ENCODE measurements around the gene MICALL2.

MICALL2 gene

GRCh38 chr7:1395211-1396070, 63.8 kb downstream of the MICALL2 start:
- no peaks in the 10 kb centered on the region for H3K79me2 ChIP-seq (ENCODE audit: control insufficient read depth, low read length)
- no peak overlapping the region for H3K4me3 ChIP-seq (ENCODE audit: low read length)
- H4K20me1 ChIP-seq (ENCODE audit: control insufficient read depth, insufficient read depth, low read depth, low read length) = no peaks in the 10 kb centered on the region
- 0 out of 2 replicates have a peak, but pooled peaks cover 3% of the 10 kb centered on the region for H3K27me3 ChIP-seq (ENCODE audit: control insufficient read depth, low read length)
- H3K9me2 ChIP-seq (replicated peaks; ENCODE audit: control insufficient read depth, low read length) = no peaks in the 10 kb centered on the region
- no peaks in the 10 kb centered on the region for H3K4me1 ChIP-seq (ENCODE audit: control insufficient read depth, low read length)
- peaks cover 4% of the 10 kb centered on the region; the same call in 1 of the 2 replicates for H3K9me3 ChIP-seq (ENCODE audit: control insufficient read depth, insufficient read depth, low read length)
- H3K36me3 ChIP-seq (ENCODE audit: control insufficient read depth, low read length) = no peaks in the 10 kb centered on the region
- TF ChIP-seq CTCF (IDR thresholded peaks at IDR 0.05; ENCODE audit: low read depth, low read length, poor library complexity, severe bottlenecking) (no peak), EZH2phosphoT487 (IDR thresholded peaks at IDR 0.05; ENCODE audit: borderline replicate concordance, low read length) (no peak)
- H3K27ac ChIP-seq (ENCODE audit: low read depth, low read length) = no peak overlapping the region
- H3K4me2 ChIP-seq (ENCODE audit: low read length) = no peak overlapping the region
- H3F3A ChIP-seq (ENCODE audit: control insufficient read depth, insufficient read depth) = no peaks in the 10 kb centered on the region

GRCh38 chr7:1394371-1394770, 64.9 kb downstream of the MICALL2 start:
- Histone ChIP-seq H3K9me3 (ENCODE audit: control insufficient read depth, insufficient read depth, low read length) (peaks cover 4% of the 10 kb centered on the region; the same call in 1 of the 2 replicates), H3K27ac (ENCODE audit: low read depth, low read length) (no peak overlapping the region), H3K79me2 (ENCODE audit: control insufficient read depth, low read length) (no peaks in the 10 kb centered on the region), H4K20me1 (ENCODE audit: control insufficient read depth, insufficient read depth, low read depth, low read length) (no peaks in the 10 kb centered on the region), H3F3A (ENCODE audit: control insufficient read depth, insufficient read depth) (no peaks in the 10 kb centered on the region), H3K27me3 (ENCODE audit: control insufficient read depth, low read length) (0 out of 2 replicates have a peak, but pooled peaks cover 3% of the 10 kb centered on the region), H3K36me3 (ENCODE audit: control insufficient read depth, low read length) (no peaks in the 10 kb centered on the region), H3K4me3 (ENCODE audit: low read length) (no peak overlapping the region), H3K4me1 (ENCODE audit: control insufficient read depth, low read length) (no peaks in the 10 kb centered on the region), H3K4me2 (ENCODE audit: low read length) (no peak overlapping the region), H3K9me2 (replicated peaks; ENCODE audit: control insufficient read depth, low read length) (no peaks in the 10 kb centered on the region)
- no peak for TF ChIP-seq EZH2phosphoT487 (IDR thresholded peaks at IDR 0.05; ENCODE audit: borderline replicate concordance, low read length)
- TF ChIP-seq CTCF (IDR thresholded peaks at IDR 0.05; ENCODE audit: low read depth, low read length, poor library complexity, severe bottlenecking) = no peak

GRCh38 chr7:1393421-1393820, 65.8 kb downstream of the MICALL2 start:
- no peaks in the 10 kb centered on the region for H3K79me2 ChIP-seq (ENCODE audit: control insufficient read depth, low read length)
- H4K20me1 ChIP-seq (ENCODE audit: control insufficient read depth, insufficient read depth, low read depth, low read length) = no peaks in the 10 kb centered on the region
- no peaks in the 10 kb centered on the region for H3K9me2 ChIP-seq (replicated peaks; ENCODE audit: control insufficient read depth, low read length)
- H3K4me3 ChIP-seq (ENCODE audit: low read length) = no peak overlapping the region
- TF ChIP-seq EZH2phosphoT487 (IDR thresholded peaks at IDR 0.05; ENCODE audit: borderline replicate concordance, low read length) (no peak), CTCF (IDR thresholded peaks at IDR 0.05; ENCODE audit: low read depth, low read length, poor library complexity, severe bottlenecking) (no peak)
- H3K4me2 ChIP-seq (ENCODE audit: low read length) = no peak overlapping the region
- H3F3A ChIP-seq (ENCODE audit: control insufficient read depth, insufficient read depth) = no peaks in the 10 kb centered on the region
- H3K4me1 ChIP-seq (ENCODE audit: control insufficient read depth, low read length) = no peaks in the 10 kb centered on the region
- peaks cover 4% of the 10 kb centered on the region; the same call in 1 of the 2 replicates for H3K9me3 ChIP-seq (ENCODE audit: control insufficient read depth, insufficient read depth, low read length)
- no peak overlapping the region for H3K27ac ChIP-seq (ENCODE audit: low read depth, low read length)
- no peaks in the 10 kb centered on the region for H3K36me3 ChIP-seq (ENCODE audit: control insufficient read depth, low read length)
- 0 out of 2 replicates have a peak, but pooled peaks cover 3% of the 10 kb centered on the region for H3K27me3 ChIP-seq (ENCODE audit: control insufficient read depth, low read length)
